MM.1S (cell line): ENCODE data around the gene MVD.

Source experiments
- DNase-seq: peaks from one replicate; pipeline ENCODE4 v3.0.0-alpha.2; 2015
- H2AFZ ChIP-seq: fragments of 300-600 bp; sonication (generic); 2 replicates; pipeline ENCODE4 v1.6.0; 2016; ENCODE audit warnings: antibody characterized with exemption, low read length
- H3F3A ChIP-seq: fragments of 300-600 bp; sonication (generic); 2 replicates; pipeline ENCODE4 v1.6.1; 2016; ENCODE audit warnings: mild to moderate bottlenecking, antibody characterized with exemption, low read length, moderate library complexity, mixed read lengths; ENCODE audit not compliant: insufficient read depth
- H3K27ac ChIP-seq: fragments of 300-600 bp; sonication (generic); 2 replicates; pipeline ENCODE4 v1.5.1; 2016; ENCODE audit warnings: mild to moderate bottlenecking, low read length
- H3K27me3 ChIP-seq: fragments of 300-600 bp; sonication (generic); replicated peaks from 2 replicates; pipeline ENCODE4 v1.6.0; 2016; ENCODE audit warnings: low read length; ENCODE audit not compliant: insufficient read depth
- H3K36me3 ChIP-seq: fragments of 300-600 bp; sonication (generic); replicated peaks from 2 replicates; pipeline ENCODE4 v1.6.1; 2016; ENCODE audit warnings: mild to moderate bottlenecking, low read length, mixed read lengths; ENCODE audit not compliant: insufficient read depth
- H3K4me1 ChIP-seq: fragments of 300-600 bp; sonication (generic); 2 replicates; pipeline ENCODE4 v1.6.1; 2016; ENCODE audit warnings: low read length, mixed read lengths
- H3K4me2 ChIP-seq: fragments of 300-600 bp; sonication (generic); 2 replicates; pipeline ENCODE4 v1.6.0; 2016; ENCODE audit warnings: low read depth, low read length
- H3K4me3 ChIP-seq: fragments of 300-600 bp; sonication (generic); 2 replicates; pipeline ENCODE4 v1.5.1; 2016; ENCODE audit warnings: low read length, mixed read lengths
- H3K79me2 ChIP-seq: fragments of 300-600 bp; sonication (generic); 2 replicates; pipeline ENCODE4 v1.6.1; 2016; ENCODE audit warnings: mixed run types, low read length, mixed read lengths
- H3K9ac ChIP-seq: fragments of 300-600 bp; sonication (generic); 2 replicates; pipeline ENCODE4 v1.6.1; 2016; ENCODE audit warnings: low read length, mixed read lengths
- H3K9me2 ChIP-seq: fragments of 300-600 bp; sonication (generic); replicated peaks from 2 replicates; pipeline ENCODE4 v1.6.1; 2016; ENCODE audit warnings: mild to moderate bottlenecking, low read length, mixed read lengths; ENCODE audit not compliant: insufficient read depth
- H3K9me3 ChIP-seq: fragments of 300-600 bp; sonication (generic); replicated peaks from 2 replicates; pipeline ENCODE4 v1.6.1; 2016; ENCODE audit warnings: mild to moderate bottlenecking, low read length, mixed read lengths; ENCODE audit not compliant: insufficient read depth
- H4K20me1 ChIP-seq: fragments of 300-600 bp; sonication (generic); 2 replicates; pipeline ENCODE4 v1.6.1; 2016; ENCODE audit warnings: mild to moderate bottlenecking, low read length, moderate library complexity, mixed read lengths; ENCODE audit not compliant: insufficient read depth
- EZH2 ChIP-seq: fragments of 300-600 bp; sonication (generic); optimal IDR thresholded peaks from 2 replicates; pipeline ENCODE3; 2017; ENCODE audit warnings: low read depth, mild to moderate bottlenecking, antibody characterized with exemption, low read length, mixed read lengths
- EZH2phosphoT487 ChIP-seq: fragments of 300-600 bp; sonication (generic); IDR thresholded peaks from 2 replicates; pipeline ENCODE4 v1.6.1; 2018; ENCODE audit warnings: antibody characterized with exemption, low read length
- TF ChIP-seq, protein P1 (sequence below): fragments of 300-600 bp; sonication (generic); IDR thresholded peaks from 2 replicates; pipeline ENCODE4 v1.5.1; 2016; ENCODE audit warnings: antibody characterized with exemption, low read length, mixed read lengths

The MVD gene

DNA sequence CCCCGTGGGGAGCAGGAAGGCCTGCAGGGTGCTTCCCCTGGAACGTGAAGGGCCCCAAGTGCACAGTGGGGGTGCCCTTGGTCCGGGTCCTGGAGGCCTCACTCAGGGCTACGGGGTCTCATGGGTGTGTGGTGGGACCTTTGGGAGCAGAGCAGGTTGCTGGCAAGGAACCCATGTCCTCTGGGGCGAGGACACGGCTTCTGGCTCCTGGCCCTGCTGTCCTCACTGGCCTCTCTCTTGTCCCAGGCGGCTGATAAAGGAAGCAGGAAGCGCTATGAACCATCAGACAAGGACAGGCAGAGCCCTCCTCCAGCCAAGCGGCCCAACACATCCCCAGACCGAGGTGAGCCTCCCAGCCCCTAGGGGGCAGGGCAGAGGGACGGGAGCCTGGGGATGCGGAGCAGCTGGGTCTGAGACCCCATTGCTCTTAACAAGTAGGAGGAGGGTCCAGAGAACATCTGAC lies 34.3 kb downstream of the MVD start:
- H3K4me3 ChIP-seq: no peak overlapping the region
- no peak for DNase-seq
- H3F3A ChIP-seq: peaks cover 5% of the 10 kb centered on the region; the same call in 1 of the 2 replicates
- H3K4me2 ChIP-seq: no peak overlapping the region
- no peaks in the 10 kb centered on the region for H3K9me3 ChIP-seq
- no peaks in the 10 kb centered on the region for H3K27me3 ChIP-seq
- TF ChIP-seq, protein P1, sequence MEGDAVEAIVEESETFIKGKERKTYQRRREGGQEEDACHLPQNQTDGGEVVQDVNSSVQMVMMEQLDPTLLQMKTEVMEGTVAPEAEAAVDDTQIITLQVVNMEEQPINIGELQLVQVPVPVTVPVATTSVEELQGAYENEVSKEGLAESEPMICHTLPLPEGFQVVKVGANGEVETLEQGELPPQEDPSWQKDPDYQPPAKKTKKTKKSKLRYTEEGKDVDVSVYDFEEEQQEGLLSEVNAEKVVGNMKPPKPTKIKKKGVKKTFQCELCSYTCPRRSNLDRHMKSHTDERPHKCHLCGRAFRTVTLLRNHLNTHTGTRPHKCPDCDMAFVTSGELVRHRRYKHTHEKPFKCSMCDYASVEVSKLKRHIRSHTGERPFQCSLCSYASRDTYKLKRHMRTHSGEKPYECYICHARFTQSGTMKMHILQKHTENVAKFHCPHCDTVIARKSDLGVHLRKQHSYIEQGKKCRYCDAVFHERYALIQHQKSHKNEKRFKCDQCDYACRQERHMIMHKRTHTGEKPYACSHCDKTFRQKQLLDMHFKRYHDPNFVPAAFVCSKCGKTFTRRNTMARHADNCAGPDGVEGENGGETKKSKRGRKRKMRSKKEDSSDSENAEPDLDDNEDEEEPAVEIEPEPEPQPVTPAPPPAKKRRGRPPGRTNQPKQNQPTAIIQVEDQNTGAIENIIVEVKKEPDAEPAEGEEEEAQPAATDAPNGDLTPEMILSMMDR: peak; percentile 9; the same call in 1 of the 2 replicates
- no peak for TF ChIP-seq EZH2phosphoT487
- no peak for TF ChIP-seq EZH2
- no peak overlapping the region for H3K27ac ChIP-seq
- H2AFZ ChIP-seq: no peak overlapping the region
- H3K79me2 ChIP-seq: no peaks in the 10 kb centered on the region
- H3K4me1 ChIP-seq: 0 out of 2 replicates have a peak, but pooled peaks cover 3% of the 10 kb centered on the region
- no peaks in the 10 kb centered on the region for H4K20me1 ChIP-seq
- H3K9ac ChIP-seq: no peak overlapping the region
- no peaks in the 10 kb centered on the region for H3K9me2 ChIP-seq
- H3K36me3 ChIP-seq: no peaks in the 10 kb centered on the region

DNA sequence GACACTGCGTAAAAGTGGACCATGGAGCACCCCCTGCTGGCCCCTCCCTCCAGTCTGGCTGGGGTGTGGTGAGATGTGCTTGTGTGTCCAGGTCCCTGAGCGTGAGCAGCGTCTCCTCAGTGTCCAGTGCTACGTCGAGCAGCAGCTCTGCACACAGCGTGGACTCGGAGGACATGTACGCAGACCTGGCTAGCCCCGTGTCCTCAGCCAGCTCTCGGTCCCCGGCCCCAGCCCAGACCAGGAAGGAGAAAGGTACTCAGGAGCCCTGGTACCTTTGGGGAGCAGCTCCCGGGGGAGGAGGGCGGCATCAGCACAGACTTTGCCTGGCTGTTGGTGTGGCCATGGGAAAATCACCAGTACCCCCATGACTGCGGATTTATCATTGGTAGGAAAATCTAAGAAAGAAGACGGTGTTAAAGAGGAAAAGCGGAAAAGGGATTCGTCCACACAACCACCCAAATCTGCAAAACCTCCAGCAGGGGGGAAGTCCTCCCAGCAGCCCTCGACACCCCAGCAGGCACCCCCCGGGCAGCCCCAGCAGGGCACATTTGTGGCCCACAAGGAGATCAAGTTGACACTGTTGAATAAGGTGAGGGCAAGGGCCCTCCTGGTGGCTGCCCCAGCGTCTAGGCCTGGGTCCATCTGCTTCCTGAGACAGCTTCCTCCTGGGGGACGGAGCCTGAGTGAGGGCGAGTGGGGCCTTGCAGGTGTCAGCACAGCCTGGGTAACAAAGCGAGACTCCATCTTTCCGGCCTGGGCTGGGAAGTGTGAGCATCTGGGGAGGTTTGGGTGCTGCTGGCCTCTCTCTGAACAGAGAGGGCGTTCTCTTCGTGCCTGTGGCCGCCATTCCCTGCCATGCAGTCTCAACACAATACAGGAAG lies 35.1 kb downstream of the MVD start:
- Histone ChIP-seq H4K20me1 (no peaks in the 10 kb centered on the region), H2AFZ (no peak overlapping the region), H3K79me2 (no peaks in the 10 kb centered on the region), H3K36me3 (no peaks in the 10 kb centered on the region), H3K27me3 (no peaks in the 10 kb centered on the region), H3F3A (no peaks in the 10 kb centered on the region), H3K4me3 (no peak overlapping the region), H3K9me2 (no peaks in the 10 kb centered on the region), H3K4me2 (no peak overlapping the region), H3K9me3 (no peaks in the 10 kb centered on the region), H3K27ac (no peak overlapping the region), H3K9ac (no peak overlapping the region), H3K4me1 (no peaks in the 10 kb centered on the region)
- DNase-seq: no peak
- no peak for TF ChIP-seq EZH2phosphoT487
- TF ChIP-seq, protein P1: no peak
- TF ChIP-seq EZH2: no peak

DNA sequence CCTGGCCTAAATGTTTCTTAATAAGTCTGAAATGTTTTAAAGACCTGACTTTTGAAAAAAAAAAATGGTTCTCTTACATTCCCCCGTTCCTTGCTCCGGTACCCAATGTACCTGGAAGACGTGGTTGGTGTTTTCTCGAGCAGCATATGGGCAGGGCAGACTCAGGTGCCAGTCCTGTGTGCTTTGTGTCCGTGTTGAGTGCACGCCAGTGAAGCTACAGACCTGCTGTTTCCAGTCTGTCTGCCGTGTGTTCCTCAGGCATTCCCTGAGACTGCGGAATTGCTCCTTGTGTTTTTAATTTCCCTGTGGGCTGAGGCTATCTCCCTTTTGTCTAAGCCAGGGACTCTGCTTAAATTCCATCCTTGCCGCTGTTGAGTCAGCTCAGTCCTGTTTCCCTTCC lies 36.2 kb downstream of the MVD start:
- Histone ChIP-seq H3K4me1 (no peaks in the 10 kb centered on the region), H3K9ac (no peak overlapping the region)
- DNase-seq: no peak

More for the DNA sequence above, 36.2 kb downstream of the MVD start:
- no peaks in the 10 kb centered on the region for H3K9me3 ChIP-seq
- H3K4me2 ChIP-seq: no peak overlapping the region
- H3K27me3 ChIP-seq: no peaks in the 10 kb centered on the region
- no peak overlapping the region for H2AFZ ChIP-seq
- no peaks in the 10 kb centered on the region for H4K20me1 ChIP-seq
- H3K36me3 ChIP-seq: no peaks in the 10 kb centered on the region
- no peaks in the 10 kb centered on the region for H3K9me2 ChIP-seq
- H3F3A ChIP-seq: no peaks in the 10 kb centered on the region
- H3K4me3 ChIP-seq: no peak overlapping the region
- H3K27ac ChIP-seq: no peak overlapping the region
- TF ChIP-seq EZH2 (no peak), EZH2phosphoT487 (no peak)
- TF ChIP-seq, protein P1: no peak
- H3K79me2 ChIP-seq: no peaks in the 10 kb centered on the region
